A673 (cell line): ENCODE measurements around the gene PIM3. TPM values are rescaled to one million over a fixed set of nuclear protein-coding genes. Genes with fewer than 3 reads are reported as not detected.
A peak's percentile ranks its signal among the peaks of the same experiment; 100 is the strongest.

Source experiments
- BruUV-seq: library from RNA; stranded (reverse); fragments of 400-500 nt; replicated peaks from 2 replicates; lab custom pipeline; 2021; lab: Mats Ljungman, UMichigan
- CTCF ChIA-PET: fragments of 300-600 bp; sonication (Branson Sonifier 250); formaldehyde crosslinking; loops from one replicate; lab custom pipeline; 2022; ENCODE audit warnings: antibody characterized with exemption; lab: Charles Lee
- POLR2A ChIA-PET: fragments of 300-600 bp; sonication (Branson Sonifier 250); formaldehyde crosslinking; loops from one replicate; lab custom pipeline; 2022; ENCODE audit warnings: antibody characterized with exemption; ENCODE audit not compliant: low non-redundant PET; lab: Charles Lee
- DNase-seq: peaks from one replicate; pipeline ENCODE4 v3.0.0-alpha.2; 2015; ENCODE audit warnings: low spot score
- H3K27ac ChIP-seq: fragments of 200-600 bp; sonication (generic); 2 replicates; pipeline ENCODE4 v1.5.1; 2016; ENCODE audit warnings: mixed run types, low read depth, mild to moderate bottlenecking, mixed read lengths, antibody characterized with exemption, low read length; ENCODE audit not compliant: poor library complexity, severe bottlenecking
- H3K27me3 ChIP-seq: fragments of 200-600 bp; sonication (generic); replicated peaks from 2 replicates; pipeline ENCODE4 v1.6.1; 2017; ENCODE audit warnings: mixed run types, low read depth, mild to moderate bottlenecking, mixed read lengths, antibody characterized with exemption, low read length; ENCODE audit not compliant: insufficient read depth, poor library complexity
- H3K36me3 ChIP-seq: fragments of 200-600 bp; sonication (generic); 2 replicates; pipeline ENCODE4 v1.6.1; 2016; ENCODE audit warnings: mixed run types, mild to moderate bottlenecking, mixed read lengths, antibody characterized with exemption, low read length; ENCODE audit not compliant: insufficient read depth, poor library complexity, severe bottlenecking
- H3K4me1 ChIP-seq: fragments of 200-600 bp; sonication (generic); 2 replicates; pipeline ENCODE4 v1.6.1; 2017; ENCODE audit warnings: mixed run types, mild to moderate bottlenecking, mixed read lengths, antibody characterized with exemption, low read length; ENCODE audit not compliant: insufficient read depth, poor library complexity, severe bottlenecking
- H3K4me3 ChIP-seq: fragments of 200-600 bp; sonication (generic); 2 replicates; pipeline ENCODE4 v1.5.1; 2016; ENCODE audit warnings: low read depth, mixed run types, mild to moderate bottlenecking, mixed read lengths, low read length; ENCODE audit not compliant: poor library complexity, severe bottlenecking
- H3K9me3 ChIP-seq: fragments of 200-600 bp; sonication (generic); 2 replicates; pipeline ENCODE4 v1.6.1; 2016; ENCODE audit warnings: mixed run types, low read depth, mild to moderate bottlenecking, mixed read lengths, antibody characterized with exemption, low read length; ENCODE audit not compliant: poor library complexity, severe bottlenecking
- CTCF ChIP-seq: fragments of 300-800, 200-600 bp; sonication (generic); conservative IDR thresholded peaks from 2 replicates; pipeline ENCODE4 v1.5.1; 2017; ENCODE audit warnings: low read depth, mild to moderate bottlenecking, antibody characterized with exemption, low read length, moderate library complexity, mixed read lengths
- EZH2 ChIP-seq: fragments of 200-600 bp; sonication (generic); IDR thresholded peaks from 2 replicates; pipeline ENCODE4 v1.6.1; 2017; ENCODE audit warnings: borderline replicate concordance, low read depth, mild to moderate bottlenecking, mixed read lengths, antibody characterized with exemption, low read length; ENCODE audit not compliant: poor library complexity, severe bottlenecking
- intact Hi-C: fragments of 100-400 bp; cut with micrococcal nuclease; formaldehyde crosslinking; loops from one replicate; pipeline ENCODE4 v1.10.0; 2022; ENCODE audit not compliant: unreplicated experiment
- total RNA-seq: library from RNA; stranded (reverse); gene quantifications from 2 replicates; pipeline ENCODE4 v1.2.3, GENCODE V29; 2021

PIM3 gene
- total RNA-seq, 1 experiment from 2014 or later = 71.3 TPM

DNA sequence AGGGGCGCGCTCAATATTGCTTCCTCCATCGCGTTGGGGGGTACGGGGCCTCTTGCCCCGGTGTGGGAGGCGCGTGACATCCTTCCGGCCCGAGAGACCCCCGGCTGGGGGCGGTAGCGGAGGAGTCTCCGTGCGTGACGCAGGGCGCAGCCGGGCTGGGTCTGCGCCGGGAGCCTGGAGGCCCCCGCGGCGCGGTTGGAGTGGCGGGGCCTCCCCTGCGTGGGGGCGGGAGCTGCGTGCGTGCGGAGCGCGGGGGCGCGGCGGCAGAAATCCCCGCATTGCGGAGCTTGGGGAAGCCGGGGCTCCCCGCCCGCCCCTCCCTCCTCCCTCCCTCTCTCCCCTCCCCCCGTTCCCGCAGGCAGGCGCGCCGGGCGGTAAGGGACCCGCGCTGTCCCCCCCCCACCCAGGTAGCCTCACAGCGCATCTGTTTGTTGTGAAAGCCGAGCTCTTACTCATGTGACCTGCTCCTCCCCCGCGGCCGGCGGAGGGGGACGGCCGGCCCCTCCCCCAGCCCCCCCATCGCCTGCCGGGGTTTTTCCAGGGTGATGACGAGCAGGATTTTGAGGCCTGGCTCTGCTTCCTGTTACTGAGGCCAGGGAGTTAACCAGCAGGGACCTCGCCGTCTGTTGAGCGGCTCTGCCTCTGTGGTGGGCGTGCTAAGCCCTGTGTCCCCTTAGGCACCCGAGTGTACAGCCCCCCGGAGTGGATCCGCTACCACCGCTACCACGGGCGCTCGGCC lies 1.6 kb downstream of the PIM3 start:
- Histone ChIP-seq H3K36me3 (peaks cover 28% of the 10 kb centered on the region), H3K27ac (peak overlapping the region; percentile 94), H3K4me3 (peak overlapping the region; percentile 93), H3K9me3 (no peaks in the 10 kb centered on the region), H3K27me3 (no peaks in the 10 kb centered on the region), H3K4me1 (peaks cover 27% of the 10 kb centered on the region)
- intact Hi-C loops = no loop called here
- TF ChIP-seq CTCF (0 out of 2 replicates have a peak, but pooled peaks have one; percentile 13), EZH2 (no peak)
- CTCF ChIA-PET = interaction anchor here (0.6 to 1.5 kb wide), 2 partner anchors 31 to 364 kb away, joined by 3 to 5 read pairs; no protein-coding TSS in a partner anchor
- BruUV-seq = no TSS peak
- POLR2A ChIA-PET = no interaction called here
- DNase-seq = peak; percentile 96

- intact Hi-C loops = no loop called here
- H3K4me3 ChIP-seq = peak overlapping the region; percentile 93
- H3K4me1 ChIP-seq = peaks cover 27% of the 10 kb centered on the region
- H3K27me3 ChIP-seq = no peaks in the 10 kb centered on the region
- H3K27ac ChIP-seq = peak overlapping the region; percentile 94
- DNase-seq = no peak
- no TSS peak for BruUV-seq
- H3K36me3 ChIP-seq = peaks cover 28% of the 10 kb centered on the region
- H3K9me3 ChIP-seq = no peaks in the 10 kb centered on the region
- POLR2A ChIA-PET = no interaction called here
- CTCF ChIA-PET = interaction anchor here (0.6 to 1.5 kb wide), 2 partner anchors 32 to 363 kb away, joined by 3 to 5 read pairs; no protein-coding TSS in a partner anchor
- TF ChIP-seq EZH2 (no peak), CTCF (no peak)
Measured at GRCh38 chr22:49962751-49963646, 2.4 kb downstream of the PIM3 start.

DNA sequence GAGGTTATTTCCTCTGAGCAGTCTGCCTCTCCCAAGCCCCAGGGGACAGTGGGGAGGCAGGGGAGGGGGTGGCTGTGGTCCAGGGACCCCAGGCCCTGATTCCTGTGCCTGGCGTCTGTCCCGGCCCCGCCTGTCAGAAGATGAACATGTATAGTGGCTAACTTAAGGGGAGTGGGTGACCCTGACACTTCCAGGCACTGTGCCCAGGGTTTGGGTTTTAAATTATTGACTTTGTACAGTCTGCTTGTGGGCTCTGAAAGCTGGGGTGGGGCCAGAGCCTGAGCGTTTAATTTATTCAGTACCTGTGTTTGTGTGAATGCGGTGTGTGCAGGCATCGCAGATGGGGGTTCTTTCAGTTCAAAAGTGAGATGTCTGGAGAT lies 3.1 kb downstream of the PIM3 start:
- no peak for DNase-seq
- H3K36me3 ChIP-seq = peaks cover 28% of the 10 kb centered on the region
- intact Hi-C loops = no loop called here
- no peak for TF ChIP-seq CTCF
- no peak for TF ChIP-seq EZH2
- peak overlapping the region; percentile 93 for H3K4me3 ChIP-seq
- H3K27ac ChIP-seq = peak overlapping the region; percentile 94
- CTCF ChIA-PET = no interaction called here
- peaks cover 27% of the 10 kb centered on the region for H3K4me1 ChIP-seq
- H3K27me3 ChIP-seq = no peaks in the 10 kb centered on the region
- no peaks in the 10 kb centered on the region for H3K9me3 ChIP-seq
- BruUV-seq = TSS peak; percentile 64
- POLR2A ChIA-PET = no interaction called here
